ENCODE data around the gene FAM81A. TPM values are rescaled to one million over a fixed set of nuclear protein-coding genes. Genes with fewer than 3 reads are reported as not detected.
"Not testable (repeated sequence)": the region's sequence is repeated elsewhere in the genome, so short reads cannot be mapped to it uniquely, and the experiment has no call there.

The FAM81A gene
- total and polyA plus RNA-seq, 9 of the 15 experiments (the other 6 are each of a cell fraction or from before 2014, with no cell fraction given), result not detected

DNA sequence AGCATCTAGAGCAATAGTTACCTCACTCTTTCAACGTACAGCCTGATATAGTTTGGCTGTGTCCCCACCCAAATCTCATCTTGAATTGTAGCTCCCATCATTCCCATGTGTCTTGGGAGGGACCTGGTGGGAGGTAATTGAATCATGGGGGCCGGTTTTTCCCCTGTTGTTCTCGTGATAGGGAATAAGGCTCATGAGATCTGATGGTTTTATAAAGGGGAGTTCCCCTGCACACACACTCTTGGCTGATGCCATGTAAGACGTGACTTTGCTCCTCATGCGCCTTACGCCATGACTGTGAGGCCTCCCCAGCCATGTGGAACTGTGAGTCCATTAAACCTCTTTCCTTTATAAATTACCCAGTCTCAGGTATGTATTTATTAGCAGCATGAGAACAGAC lies 88.5 kb downstream of the FAM81A start:
- H3K9ac ChIP-seq (ENCODE audit: insufficient read depth in 1 of 2, low read depth in 2 of 2, low read length in 2 of 2); H3K9me1 ChIP-seq (ENCODE audit: control insufficient read depth, insufficient read depth, low read length); H3K36me3 ChIP-seq (ENCODE audit: control insufficient read depth, insufficient read depth, low read length); DNase-seq (ENCODE audit: extremely low read depth in 1 of 4, low spot score in 3 of 4); H3K27ac ChIP-seq (ENCODE audit: extremely low read depth, low read depth, low read length); intact Hi-C loops (cut with micrococcal nuclease); POLR2A ChIA-PET; H3K4me3 ChIP-seq; in situ Hi-C loops (cut with MboI); H4K20me1 ChIP-seq (replicated peaks; ENCODE audit: control insufficient read depth, insufficient read depth, low read length); H3K79me2 ChIP-seq (ENCODE audit: control insufficient read depth, insufficient read depth, low read length); H3K4me1 ChIP-seq (replicated peaks in 1 of 2; ENCODE audit: control insufficient read depth in 2 of 2, insufficient read depth in 2 of 2, low read length in 2 of 2); H2AFZ ChIP-seq (ENCODE audit: low read depth, low read length); H3K9me3 ChIP-seq (replicated peaks; ENCODE audit: control insufficient read depth, insufficient read depth, low read depth, low read length); H3K4me2 ChIP-seq (ENCODE audit: insufficient read depth, low read length); ATAC-seq; FAIRE-seq; BruUV-seq (replicated peaks): not testable (repeated sequence)
- H3K27me3 ChIP-seq (ENCODE audit: control insufficient read depth in 2 of 2, insufficient read depth in 2 of 2, low read length in 2 of 2), result peaks cover 19 to 29% of the 10 kb centered on the region in 2 experiments; a peak in 4 of 5 replicates
- CTCF ChIA-PET (ENCODE audit: low intra/inter-chr PET ratio), result interaction anchor here (0.7 kb wide), 1 partner anchor 520 kb away, joined by 3 read pairs; no protein-coding TSS in a partner anchor
- 7% methylated on average over 6 of the region's 6 CpGs for WGBS (ENCODE audit: insufficient coverage, low coverage, missing lambda C conversion rate)
- TF ChIP-seq, protein P1, sequence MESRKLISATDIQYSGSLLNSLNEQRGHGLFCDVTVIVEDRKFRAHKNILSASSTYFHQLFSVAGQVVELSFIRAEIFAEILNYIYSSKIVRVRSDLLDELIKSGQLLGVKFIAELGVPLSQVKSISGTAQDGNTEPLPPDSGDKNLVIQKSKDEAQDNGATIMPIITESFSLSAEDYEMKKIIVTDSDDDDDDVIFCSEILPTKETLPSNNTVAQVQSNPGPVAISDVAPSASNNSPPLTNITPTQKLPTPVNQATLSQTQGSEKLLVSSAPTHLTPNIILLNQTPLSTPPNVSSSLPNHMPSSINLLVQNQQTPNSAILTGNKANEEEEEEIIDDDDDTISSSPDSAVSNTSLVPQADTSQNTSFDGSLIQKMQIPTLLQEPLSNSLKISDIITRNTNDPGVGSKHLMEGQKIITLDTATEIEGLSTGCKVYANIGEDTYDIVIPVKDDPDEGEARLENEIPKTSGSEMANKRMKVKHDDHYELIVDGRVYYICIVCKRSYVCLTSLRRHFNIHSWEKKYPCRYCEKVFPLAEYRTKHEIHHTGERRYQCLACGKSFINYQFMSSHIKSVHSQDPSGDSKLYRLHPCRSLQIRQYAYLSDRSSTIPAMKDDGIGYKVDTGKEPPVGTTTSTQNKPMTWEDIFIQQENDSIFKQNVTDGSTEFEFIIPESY (CRISPR knock-in tag; IDR thresholded peaks at IDR 0.05), result peak; percentile 38; the same call in 1 of the 2 replicates
- peak; percentile 91 for TF ChIP-seq ZNF431 (CRISPR knock-in tag; IDR thresholded peaks at IDR 0.05)

DNA sequence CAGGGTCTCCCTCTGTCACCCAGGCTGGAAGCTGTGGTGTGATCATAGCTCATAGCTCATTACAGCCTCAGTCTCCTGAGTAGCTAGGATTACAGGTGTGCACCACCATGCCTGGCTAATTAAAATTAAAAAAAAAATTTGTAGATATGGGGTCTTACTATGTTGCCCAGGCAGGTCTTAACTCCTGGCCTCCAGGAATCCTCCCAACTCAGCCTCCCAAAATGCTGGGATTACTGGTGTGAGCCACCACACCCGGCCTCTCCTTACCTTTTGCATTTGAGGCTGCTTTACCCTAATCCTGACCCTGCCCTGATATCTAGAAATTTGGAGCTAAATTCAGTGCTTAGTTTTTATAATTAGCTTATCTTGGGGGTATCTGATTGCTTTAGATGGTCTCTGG lies 90.4 kb downstream of the FAM81A start:
- no TSS peak for BruUV-seq (replicated peaks)
- intact Hi-C loops (cut with micrococcal nuclease), result loop anchor here (2.0 kb wide), 1 partner anchor 548 kb away; no protein-coding TSS in a partner anchor
- H3K4me2 ChIP-seq (ENCODE audit: insufficient read depth, low read length), result no peak overlapping the region
- no peak overlapping the region for H3K9ac ChIP-seq (ENCODE audit: insufficient read depth in 1 of 2, low read depth in 2 of 2, low read length in 2 of 2)
- 0 out of 2 replicates have a peak, but pooled peaks cover 4% of the 10 kb centered on the region for H4K20me1 ChIP-seq (replicated peaks; ENCODE audit: control insufficient read depth, insufficient read depth, low read length)
- WGBS (ENCODE audit: insufficient coverage, low coverage, missing lambda C conversion rate), result 56% methylated on average over 1 of the region's 1 CpG
- DNase-seq (ENCODE audit: extremely low read depth in 1 of 4, low spot score in 3 of 4) (no peak), FAIRE-seq (no peak), ATAC-seq (no peak)
- H3K9me3 ChIP-seq (replicated peaks; ENCODE audit: control insufficient read depth, insufficient read depth, low read depth, low read length), result no peaks in the 10 kb centered on the region
- TF ChIP-seq ZNF121 (CRISPR knock-in tag; conservative IDR thresholded peaks at IDR 0.05) (peak; percentile 68), RNF2 (IDR thresholded peaks at IDR 0.05) (no peak), ZNF24 (IDR thresholded peaks at IDR 0.05) (no peak)
- peaks cover 15 to 23% of the 10 kb centered on the region in 2 experiments; a peak in 4 of 5 replicates for H3K27me3 ChIP-seq (ENCODE audit: control insufficient read depth in 2 of 2, insufficient read depth in 2 of 2, low read length in 2 of 2)
- H3K4me1 ChIP-seq (replicated peaks in 1 of 2; ENCODE audit: control insufficient read depth in 2 of 2, insufficient read depth in 2 of 2, low read length in 2 of 2), result no peaks in the 10 kb centered on the region
- H3K4me3 ChIP-seq, result no peak overlapping the region
- ChIA-PET POLR2A (interaction anchor here (0.7 to 1.0 kb wide), 2 partner anchors 14 to 140 kb away, joined by 3 read pairs; no protein-coding TSS in a partner anchor), CTCF (ENCODE audit: low intra/inter-chr PET ratio) (interaction anchor here (1.7 kb wide), 2 partner anchors 367 to 1300 kb away, joined by 6 to 16 read pairs; no protein-coding TSS in a partner anchor)
- in situ Hi-C loops (cut with MboI), result no loop called here
- H3K9me1 ChIP-seq (ENCODE audit: control insufficient read depth, insufficient read depth, low read length), result no peaks in the 10 kb centered on the region
- no peak overlapping the region for H2AFZ ChIP-seq (ENCODE audit: low read depth, low read length)
- no peaks in the 10 kb centered on the region for H3K36me3 ChIP-seq (ENCODE audit: control insufficient read depth, insufficient read depth, low read length)
- no peaks in the 10 kb centered on the region for H3K79me2 ChIP-seq (ENCODE audit: control insufficient read depth, insufficient read depth, low read length)
- no peak overlapping the region for H3K27ac ChIP-seq (ENCODE audit: extremely low read depth, low read depth, low read length)

Measured in K562 (cell line).